Fibroblast of pulmonary artery (primary cell): ENCODE data around the gene YY1AP1.
"Not testable (repeated sequence)": the region's sequence is repeated elsewhere in the genome, so short reads cannot be mapped to it uniquely, and the experiment has no call there.

Experiments used
- DNase-seq: peaks from one replicate; pipeline ENCODE4 v3.0.0-alpha.2; 2010; ENCODE audit warnings: low read depth
- H3K4me3 ChIP-seq: replicated peaks from 2 replicates; pipeline ENCODE4 v1.5.1; 2011; ENCODE audit warnings: low read depth, mild to moderate bottlenecking, control low read depth, low read length, moderate library complexity
- CTCF ChIP-seq: IDR thresholded peaks from 2 replicates; pipeline ENCODE4 v1.5.1; 2011; ENCODE audit warnings: mild to moderate bottlenecking, control low read depth, low read length, inconsistent platforms; ENCODE audit errors: missing control alignments

YY1AP1 gene

GRCh38 chr1:155640367-155640766, 48.2 kb downstream of the YY1AP1 start:
- TF ChIP-seq CTCF = no peak

GRCh38 chr1:155636397-155637153, 52.0 kb downstream of the YY1AP1 start:
- no peak overlapping the region for H3K4me3 ChIP-seq
- TF ChIP-seq CTCF = no peak

More at GRCh38 chr1:155640367-155640766, 48.2 kb downstream of the YY1AP1 start:
- H3K4me3 ChIP-seq = no peak overlapping the region
- no peak for DNase-seq

DNA sequence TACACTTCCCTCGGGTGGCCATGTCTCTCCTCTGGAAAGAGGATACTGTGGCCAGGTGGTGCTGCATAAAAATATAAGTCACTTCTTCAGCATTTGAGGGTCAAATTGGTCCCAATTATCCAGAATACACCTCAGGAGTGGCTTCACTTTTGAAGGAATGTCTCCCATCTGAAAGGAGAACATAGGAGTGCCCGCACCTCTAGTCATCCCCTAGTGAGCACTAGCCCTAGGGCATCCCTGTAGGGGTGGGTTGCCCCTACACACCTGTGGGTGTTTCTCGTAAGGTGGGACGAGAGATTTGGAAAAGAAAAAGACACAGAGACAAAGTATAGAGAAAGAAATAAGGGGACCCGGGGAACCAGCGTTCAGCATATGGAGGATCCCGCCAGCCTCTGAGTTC, 62.1 kb downstream of the YY1AP1 start:
- not testable (repeated sequence) for H3K4me3 ChIP-seq, DNase-seq

More at GRCh38 chr1:155636397-155637153, 52.0 kb downstream of the YY1AP1 start:
- DNase-seq = no peak

- DNase-seq = no peak
- H3K4me3 ChIP-seq = no peak overlapping the region
- TF ChIP-seq CTCF = no peak
Observed at GRCh38 chr1:155623357-155623756, 65.2 kb downstream of the YY1AP1 start.

DNA sequence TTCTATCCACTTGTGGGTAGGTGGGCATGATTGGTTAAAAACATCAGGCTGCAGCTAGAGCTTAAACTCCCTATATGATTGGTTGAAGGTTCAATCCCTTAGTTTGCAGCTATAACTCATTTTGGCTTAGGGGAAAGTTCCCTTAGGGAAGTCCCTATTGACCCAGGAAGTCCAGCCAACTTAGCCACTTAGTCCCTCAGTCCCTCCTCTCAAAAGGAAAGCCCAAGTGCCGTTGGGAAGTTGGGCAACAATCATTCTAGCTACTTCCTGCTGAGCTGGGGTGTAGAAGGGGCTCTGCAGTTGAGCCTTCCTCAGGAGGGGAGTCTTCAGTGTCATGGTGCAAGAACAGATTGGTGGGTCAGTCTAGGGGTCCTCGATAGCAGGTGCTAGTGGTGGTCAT, 66.4 kb downstream of the YY1AP1 start:
- TF ChIP-seq CTCF = no peak
- no peak for DNase-seq
- no peak overlapping the region for H3K4me3 ChIP-seq

- not testable (repeated sequence) for H3K4me3 ChIP-seq, DNase-seq
Observed at GRCh38 chr1:155613226-155613625, 75.3 kb downstream of the YY1AP1 start.

- DNase-seq = not testable (repeated sequence)
- peak overlapping the region; percentile 72 for H3K4me3 ChIP-seq
Observed at GRCh38 chr1:155610257-155610647, 78.3 kb downstream of the YY1AP1 start.

DNA sequence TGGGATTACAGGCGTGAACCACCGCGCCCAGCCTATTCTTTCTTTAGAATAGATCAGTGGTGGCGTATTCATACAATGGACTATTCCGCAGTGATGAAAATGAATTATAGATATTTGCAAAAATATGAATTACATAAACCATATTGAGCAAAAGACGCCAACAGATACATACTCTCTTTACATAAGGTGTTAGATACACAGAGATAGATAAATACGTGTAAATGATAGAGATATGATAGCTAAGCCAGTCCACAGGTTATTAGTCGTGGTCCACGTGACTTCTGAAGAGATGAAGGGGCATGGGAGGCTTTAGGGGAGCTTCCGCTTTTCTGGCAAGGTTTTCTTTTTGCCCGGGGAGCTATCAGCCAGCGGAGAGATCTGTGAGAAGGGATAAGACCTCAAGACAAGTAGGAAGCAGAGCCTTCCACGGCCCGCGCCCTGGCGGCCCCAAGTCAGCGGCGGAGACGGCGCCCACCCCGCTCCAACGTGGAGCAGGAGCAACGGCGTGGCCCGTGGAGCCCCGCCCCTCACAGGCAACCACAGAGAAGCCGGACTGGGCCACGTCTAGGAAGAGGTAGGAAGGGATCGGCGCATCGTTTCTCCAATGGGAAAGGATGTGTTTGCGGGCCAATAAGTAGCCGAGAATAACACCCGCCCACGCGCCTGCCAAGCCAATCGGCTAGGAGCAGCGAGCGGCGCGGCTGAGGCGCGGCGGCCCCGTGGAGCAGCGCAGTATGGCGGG, 78.9 kb downstream of the YY1AP1 start, which contains the start of gene MSTO1:
MSTO1 (plus strand) TSS at position 704 of the 742 bp plus-strand sequence; CDS start at position 735, 31 bp downstream.
- no peak for TF ChIP-seq CTCF
- peak; percentile 98 for DNase-seq
- H3K4me3 ChIP-seq = peak within 1 kb of the TSS; percentile 72
